ENCODE measurements around the gene ITK.

DNA sequence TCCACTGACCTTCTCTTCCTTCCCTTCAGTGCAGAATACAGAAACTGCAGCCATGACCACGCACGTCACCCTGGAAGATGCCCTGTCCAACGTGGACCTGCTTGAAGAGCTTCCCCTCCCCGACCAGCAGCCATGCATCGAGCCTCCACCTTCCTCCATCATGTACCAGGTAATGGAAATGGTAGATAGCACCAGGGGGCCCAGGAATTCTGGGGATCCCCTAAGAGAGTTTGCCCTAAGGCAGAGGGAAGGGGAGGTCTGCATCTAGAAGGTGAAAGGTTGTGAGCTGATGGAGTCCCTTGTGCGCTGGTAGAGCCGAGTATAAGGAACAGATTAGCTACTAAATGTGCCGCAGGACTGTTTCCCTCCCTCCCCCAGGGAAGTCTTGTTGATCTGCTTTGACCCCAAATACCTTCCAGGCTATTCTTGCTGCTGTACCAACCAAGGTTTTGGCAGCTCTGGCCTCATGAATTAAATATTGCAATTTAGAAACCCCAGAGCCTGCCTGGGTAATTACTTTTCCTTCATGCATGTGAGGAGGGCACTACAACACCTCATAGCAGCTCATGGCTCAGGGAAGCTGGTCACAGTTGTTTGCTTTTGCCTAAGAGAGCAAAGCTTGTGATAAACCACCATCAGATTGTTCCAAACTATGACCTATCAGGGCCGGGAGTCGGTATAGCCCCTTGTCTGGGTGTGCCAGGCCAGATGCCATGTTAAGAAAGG, 104.8 kb downstream of the ITK start:
- TF ChIP-seq, protein P1, sequence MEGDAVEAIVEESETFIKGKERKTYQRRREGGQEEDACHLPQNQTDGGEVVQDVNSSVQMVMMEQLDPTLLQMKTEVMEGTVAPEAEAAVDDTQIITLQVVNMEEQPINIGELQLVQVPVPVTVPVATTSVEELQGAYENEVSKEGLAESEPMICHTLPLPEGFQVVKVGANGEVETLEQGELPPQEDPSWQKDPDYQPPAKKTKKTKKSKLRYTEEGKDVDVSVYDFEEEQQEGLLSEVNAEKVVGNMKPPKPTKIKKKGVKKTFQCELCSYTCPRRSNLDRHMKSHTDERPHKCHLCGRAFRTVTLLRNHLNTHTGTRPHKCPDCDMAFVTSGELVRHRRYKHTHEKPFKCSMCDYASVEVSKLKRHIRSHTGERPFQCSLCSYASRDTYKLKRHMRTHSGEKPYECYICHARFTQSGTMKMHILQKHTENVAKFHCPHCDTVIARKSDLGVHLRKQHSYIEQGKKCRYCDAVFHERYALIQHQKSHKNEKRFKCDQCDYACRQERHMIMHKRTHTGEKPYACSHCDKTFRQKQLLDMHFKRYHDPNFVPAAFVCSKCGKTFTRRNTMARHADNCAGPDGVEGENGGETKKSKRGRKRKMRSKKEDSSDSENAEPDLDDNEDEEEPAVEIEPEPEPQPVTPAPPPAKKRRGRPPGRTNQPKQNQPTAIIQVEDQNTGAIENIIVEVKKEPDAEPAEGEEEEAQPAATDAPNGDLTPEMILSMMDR (IDR thresholded peaks at IDR 0.05): no peak
- no peak for TF ChIP-seq POLR2A (IDR thresholded peaks at IDR 0.05)

All from adrenal gland (tissue), 5 donors.